GM23338 (cell line): ENCODE data around the gene CHD5.

Source experiments
- POLR2AphosphoS5 ChIP-seq: IDR thresholded peaks from 2 replicates; pipeline ENCODE4 v1.6.1; 2016; ENCODE audit warnings: antibody characterized with exemption, low read depth
- TF ChIP-seq, protein P1 (sequence below), 2 experiments: fragments of 200-600 bp in 1 of 2; sonication (generic) in 1 of 2; conservative IDR thresholded peaks; 2 replicates each; pipeline versions ENCODE4 v1.5.1 to v1.6.1; 2016 to 2017; ENCODE audit warnings: antibody characterized with exemption in 2 of 2, low read depth in 2 of 2, mild to moderate bottlenecking in 2 of 2, moderate library complexity in 1 of 2

DNA sequence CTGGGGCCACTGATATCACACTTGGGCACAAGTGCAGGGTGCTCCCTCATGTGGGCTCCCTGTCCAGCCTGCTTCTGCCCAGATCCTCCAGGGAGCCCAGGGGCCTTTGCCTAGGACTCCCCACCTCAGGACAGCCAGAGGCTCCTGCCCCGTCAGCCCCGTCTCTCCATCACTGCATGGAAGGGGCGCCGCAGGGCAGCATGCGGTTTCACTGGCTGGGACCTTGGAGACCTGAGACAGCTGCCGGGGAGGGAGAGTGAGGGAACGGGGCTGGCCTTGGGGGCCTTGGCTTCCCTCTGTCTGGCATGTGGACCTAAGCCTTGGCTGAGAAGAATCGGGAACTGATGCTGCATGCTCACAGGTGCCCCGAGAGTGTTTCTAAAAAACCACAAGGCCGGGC is 87.9 kb downstream of the CHD5 start:
- no peak for TF ChIP-seq POLR2AphosphoS5
- TF ChIP-seq, protein P1, sequence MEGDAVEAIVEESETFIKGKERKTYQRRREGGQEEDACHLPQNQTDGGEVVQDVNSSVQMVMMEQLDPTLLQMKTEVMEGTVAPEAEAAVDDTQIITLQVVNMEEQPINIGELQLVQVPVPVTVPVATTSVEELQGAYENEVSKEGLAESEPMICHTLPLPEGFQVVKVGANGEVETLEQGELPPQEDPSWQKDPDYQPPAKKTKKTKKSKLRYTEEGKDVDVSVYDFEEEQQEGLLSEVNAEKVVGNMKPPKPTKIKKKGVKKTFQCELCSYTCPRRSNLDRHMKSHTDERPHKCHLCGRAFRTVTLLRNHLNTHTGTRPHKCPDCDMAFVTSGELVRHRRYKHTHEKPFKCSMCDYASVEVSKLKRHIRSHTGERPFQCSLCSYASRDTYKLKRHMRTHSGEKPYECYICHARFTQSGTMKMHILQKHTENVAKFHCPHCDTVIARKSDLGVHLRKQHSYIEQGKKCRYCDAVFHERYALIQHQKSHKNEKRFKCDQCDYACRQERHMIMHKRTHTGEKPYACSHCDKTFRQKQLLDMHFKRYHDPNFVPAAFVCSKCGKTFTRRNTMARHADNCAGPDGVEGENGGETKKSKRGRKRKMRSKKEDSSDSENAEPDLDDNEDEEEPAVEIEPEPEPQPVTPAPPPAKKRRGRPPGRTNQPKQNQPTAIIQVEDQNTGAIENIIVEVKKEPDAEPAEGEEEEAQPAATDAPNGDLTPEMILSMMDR (conservative IDR thresholded peaks at IDR 0.05; ENCODE audit: low read depth in 2 of 2), result no peak
